ENCODE data around the gene KIAA1328.

DNA sequence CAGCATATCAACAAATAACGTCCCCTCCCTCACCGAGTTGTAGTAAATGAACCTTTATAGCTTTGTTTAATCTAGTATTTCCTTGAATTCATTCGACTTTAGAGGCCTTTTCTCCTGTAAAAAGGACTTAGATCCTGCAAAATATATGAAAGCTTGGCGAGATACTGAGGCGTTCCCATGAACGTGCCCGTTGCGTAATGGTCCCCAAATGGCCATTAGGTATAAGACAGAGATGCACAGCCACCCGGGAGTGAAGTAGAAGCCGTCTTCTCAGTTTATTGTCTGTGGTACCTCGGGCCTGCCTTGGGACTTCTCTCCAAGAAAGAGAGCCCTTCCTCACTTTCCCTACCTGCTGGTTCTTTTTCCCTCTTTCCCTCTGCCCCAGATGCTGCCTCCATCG lies 426.0 kb downstream of the KIAA1328 start:
- TF ChIP-seq, protein P1, sequence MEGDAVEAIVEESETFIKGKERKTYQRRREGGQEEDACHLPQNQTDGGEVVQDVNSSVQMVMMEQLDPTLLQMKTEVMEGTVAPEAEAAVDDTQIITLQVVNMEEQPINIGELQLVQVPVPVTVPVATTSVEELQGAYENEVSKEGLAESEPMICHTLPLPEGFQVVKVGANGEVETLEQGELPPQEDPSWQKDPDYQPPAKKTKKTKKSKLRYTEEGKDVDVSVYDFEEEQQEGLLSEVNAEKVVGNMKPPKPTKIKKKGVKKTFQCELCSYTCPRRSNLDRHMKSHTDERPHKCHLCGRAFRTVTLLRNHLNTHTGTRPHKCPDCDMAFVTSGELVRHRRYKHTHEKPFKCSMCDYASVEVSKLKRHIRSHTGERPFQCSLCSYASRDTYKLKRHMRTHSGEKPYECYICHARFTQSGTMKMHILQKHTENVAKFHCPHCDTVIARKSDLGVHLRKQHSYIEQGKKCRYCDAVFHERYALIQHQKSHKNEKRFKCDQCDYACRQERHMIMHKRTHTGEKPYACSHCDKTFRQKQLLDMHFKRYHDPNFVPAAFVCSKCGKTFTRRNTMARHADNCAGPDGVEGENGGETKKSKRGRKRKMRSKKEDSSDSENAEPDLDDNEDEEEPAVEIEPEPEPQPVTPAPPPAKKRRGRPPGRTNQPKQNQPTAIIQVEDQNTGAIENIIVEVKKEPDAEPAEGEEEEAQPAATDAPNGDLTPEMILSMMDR (IDR thresholded peaks at IDR 0.05): no peak
- TF ChIP-seq POLR2AphosphoS5 (IDR thresholded peaks at IDR 0.05; ENCODE audit: insufficient read depth in 1 of 2, low read depth in 1 of 2): no peak
- no peak for TF ChIP-seq POLR2A (IDR thresholded peaks at IDR 0.05)

Data from vagina (tissue), 2 donors.